ENCODE results near the gene FRS2. TPM values are rescaled to one million over a fixed set of nuclear protein-coding genes. Genes with fewer than 3 reads are reported as not detected.

Gene FRS2
- total RNA-seq, 2 donors from 2014 or later: 39.5 to 65.6 TPM

DNA sequence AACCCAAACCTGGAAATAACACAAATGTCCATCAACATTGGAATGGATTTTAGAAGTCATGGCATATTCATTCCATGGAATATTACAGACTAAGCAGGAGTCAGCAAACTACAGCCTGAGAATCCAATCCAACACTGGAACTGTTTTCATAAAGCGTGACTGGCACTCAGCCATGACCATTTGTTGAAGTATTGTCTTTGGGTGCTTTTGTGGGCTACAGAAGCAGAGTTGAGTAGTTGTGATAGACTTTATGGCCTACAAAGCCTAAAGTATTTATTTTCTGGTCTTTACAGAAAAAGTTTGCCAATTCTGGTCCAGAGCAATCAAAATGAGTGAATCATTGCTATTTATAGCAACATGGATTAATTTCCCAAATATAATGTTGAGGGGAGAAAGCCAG, 34.5 kb upstream of the FRS2 start:
- Histone ChIP-seq H3K36me3 (no peaks in the 10 kb centered on the region), H3K9me3 (no peaks in the 10 kb centered on the region), H3K4me3 (no peak overlapping the region), H3K4me1 (replicated peaks) (no peaks in the 10 kb centered on the region), H3K27ac (no peak overlapping the region), H3K27me3 (replicated peaks; ENCODE audit: insufficient read depth) (no peaks in the 10 kb centered on the region)
- intact Hi-C loops (cut with DNase I): no loop called here
- 82% methylated on average over 1 of the region's 1 CpG for WGBS
- no peak for DNase-seq (ENCODE audit: low spot score)
- TF ChIP-seq CTCF (IDR thresholded peaks at IDR 0.05) (no peak), POLR2AphosphoS5 (IDR thresholded peaks at IDR 0.05) (no peak), POLR2A (IDR thresholded peaks at IDR 0.05) (no peak)

GRCh38 chr12:69437073-69437472, 33.1 kb upstream of the FRS2 start:
- H3K4me3 ChIP-seq: no peak overlapping the region
- no peaks in the 10 kb centered on the region for H3K36me3 ChIP-seq
- 62% methylated on average over 2 of the region's 2 CpGs for WGBS
- no peak for TF ChIP-seq POLR2A (IDR thresholded peaks at IDR 0.05)
- TF ChIP-seq CTCF (IDR thresholded peaks at IDR 0.05): no peak
- no peak for TF ChIP-seq POLR2AphosphoS5 (IDR thresholded peaks at IDR 0.05)
- H3K27ac ChIP-seq: no peak overlapping the region
- DNase-seq (ENCODE audit: low spot score): no peak
- intact Hi-C loops (cut with DNase I): no loop called here
- no peaks in the 10 kb centered on the region for H3K9me3 ChIP-seq
- H3K27me3 ChIP-seq (replicated peaks; ENCODE audit: insufficient read depth): no peaks in the 10 kb centered on the region
- no peaks in the 10 kb centered on the region for H3K4me1 ChIP-seq (replicated peaks)

DNA sequence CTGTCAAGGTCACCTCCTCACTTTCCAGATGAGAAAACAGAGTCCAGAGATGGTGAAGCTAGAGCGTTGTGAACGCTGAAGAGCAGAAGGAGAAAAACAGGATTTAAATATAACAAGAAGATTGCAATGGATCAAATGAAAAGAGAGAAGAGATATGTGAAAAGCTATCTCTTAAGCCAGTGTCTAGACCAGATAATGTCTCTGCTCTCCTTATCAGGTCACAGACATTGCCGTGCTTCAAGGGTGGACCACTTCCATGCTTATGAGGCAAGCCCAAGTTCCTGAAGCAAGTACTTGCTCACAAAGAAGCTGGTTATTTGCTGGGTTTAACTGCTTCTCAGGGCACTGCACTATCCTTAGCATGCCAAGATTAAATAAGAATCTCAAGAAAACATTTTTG, 31.6 kb upstream of the FRS2 start:
- Histone ChIP-seq H3K4me3 (no peak overlapping the region), H3K9me3 (no peaks in the 10 kb centered on the region), H3K4me1 (replicated peaks) (no peaks in the 10 kb centered on the region), H3K27me3 (replicated peaks; ENCODE audit: insufficient read depth) (no peaks in the 10 kb centered on the region), H3K27ac (no peak overlapping the region), H3K36me3 (no peaks in the 10 kb centered on the region)
- intact Hi-C loops (cut with DNase I): no loop called here
- WGBS: 94% methylated on average over 3 of the region's 3 CpGs
- no peak for DNase-seq (ENCODE audit: low spot score)
- TF ChIP-seq POLR2AphosphoS5 (IDR thresholded peaks at IDR 0.05) (no peak), CTCF (IDR thresholded peaks at IDR 0.05) (no peak), POLR2A (IDR thresholded peaks at IDR 0.05) (no peak)

DNA sequence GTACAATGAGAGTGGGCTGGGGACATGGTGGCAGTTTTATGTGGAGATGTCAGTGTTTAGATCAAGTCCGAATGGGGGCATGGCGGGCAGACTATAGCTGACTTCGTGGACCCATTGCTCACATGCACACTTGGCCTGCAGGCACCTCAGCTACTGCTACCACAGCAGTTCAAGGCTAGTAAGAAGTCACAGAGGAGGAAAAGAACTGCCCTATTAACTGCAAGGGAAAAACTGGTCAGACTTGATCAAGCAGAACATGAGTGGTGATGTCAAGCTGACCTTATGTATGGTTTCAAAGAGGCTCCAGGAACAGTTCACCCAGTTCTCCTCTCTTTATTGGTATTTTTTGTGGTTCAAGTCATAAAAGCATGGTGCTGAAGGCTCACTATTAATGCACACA, 30.2 kb upstream of the FRS2 start:
- Histone ChIP-seq H3K36me3 (no peaks in the 10 kb centered on the region), H3K27ac (peak overlapping the region in 1 of 2 donors; percentile 30), H3K9me3 (no peaks in the 10 kb centered on the region), H3K4me1 (replicated peaks) (no peaks in the 10 kb centered on the region), H3K4me3 (no peak overlapping the region), H3K27me3 (replicated peaks; ENCODE audit: insufficient read depth) (no peaks in the 10 kb centered on the region)
- TF ChIP-seq POLR2AphosphoS5 (IDR thresholded peaks at IDR 0.05) (peak; percentile 27), CTCF (IDR thresholded peaks at IDR 0.05) (no peak), POLR2A (IDR thresholded peaks at IDR 0.05) (no peak)
- 79% methylated on average over 3 of the region's 3 CpGs for WGBS
- peak; percentile 8 for DNase-seq (ENCODE audit: low spot score)
- intact Hi-C loops (cut with DNase I): no loop called here

DNA sequence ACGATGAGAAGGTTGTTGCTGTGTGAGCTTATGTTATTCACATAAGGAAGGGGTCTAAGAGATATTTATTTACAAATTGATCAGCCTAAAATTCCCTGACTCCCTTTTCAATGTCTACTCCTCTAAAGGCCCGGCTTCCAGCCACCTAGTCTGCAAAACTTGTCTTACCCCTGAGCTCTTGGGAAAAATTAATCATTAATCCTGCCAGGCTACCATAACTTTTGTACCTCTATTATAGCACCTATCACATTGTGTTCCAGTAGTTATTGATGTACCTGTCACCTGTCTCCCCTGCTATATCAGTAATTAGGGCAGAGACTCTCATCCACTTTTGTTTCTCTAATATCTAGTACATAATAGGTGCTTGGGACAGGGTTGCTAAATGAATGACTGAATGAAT, 29.3 kb upstream of the FRS2 start:
- Histone ChIP-seq H3K27me3 (replicated peaks; ENCODE audit: insufficient read depth) (no peaks in the 10 kb centered on the region), H3K4me3 (no peak overlapping the region), H3K36me3 (no peaks in the 10 kb centered on the region), H3K27ac (peak overlapping the region in 1 of 2 donors; percentile 30), H3K9me3 (no peaks in the 10 kb centered on the region), H3K4me1 (replicated peaks) (no peaks in the 10 kb centered on the region)
- no peak for DNase-seq (ENCODE audit: low spot score)
- 84% methylated on average over 2 of the region's 2 CpGs for WGBS
- intact Hi-C loops (cut with DNase I): no loop called here
- TF ChIP-seq POLR2A (IDR thresholded peaks at IDR 0.05) (no peak), CTCF (IDR thresholded peaks at IDR 0.05) (no peak), POLR2AphosphoS5 (IDR thresholded peaks at IDR 0.05) (no peak)

All from prostate gland (tissue), 2 donors.